Measurements from ENCODE around the gene EFHC1. TPM values are rescaled to one million over a fixed set of nuclear protein-coding genes. Genes with fewer than 3 reads are reported as not detected.
A peak's percentile ranks its signal among the peaks of the same experiment; 100 is the strongest.

Gene EFHC1
- total RNA-seq, 1 experiment from 2014 or later = 24.6 TPM

GRCh38 chr6:52514514-52514913 is 94.4 kb downstream of the EFHC1 start:
- no peak for TF ChIP-seq CTCF (IDR thresholded peaks at IDR 0.05)
- TF ChIP-seq TCF7L2 (IDR thresholded peaks at IDR 0.05; ENCODE audit: low read depth, low read length) = no peak
- TF ChIP-seq SIN3A (IDR thresholded peaks at IDR 0.05; ENCODE audit: borderline replicate concordance, insufficient read depth, low read depth, low read length) = no peak
- no peak for TF ChIP-seq POLR2AphosphoS5 (IDR thresholded peaks at IDR 0.05; ENCODE audit: low read depth, low read length)
- no peak for TF ChIP-seq REST (IDR thresholded peaks at IDR 0.05; ENCODE audit: insufficient read depth in 1 of 2, low read depth in 2 of 2, low read length in 1 of 2)
- no peak for DNase-seq (ENCODE audit: low read depth, low spot score)
- intact Hi-C loops (cut with micrococcal nuclease; ENCODE audit: unreplicated experiment) = no loop called here
- ChIA-PET CTCF (no interaction called here), POLR2A (interaction anchor here (0.6 kb wide), 1 partner anchor 91 kb away, joined by 3 read pairs; no protein-coding TSS in a partner anchor)
- Histone ChIP-seq H3K4me1 (ENCODE audit: control insufficient read depth, insufficient read depth, low read length) (peaks cover 49% of the 10 kb centered on the region), H3K36me3 (ENCODE audit: control insufficient read depth, insufficient read depth, low read length) (peaks cover 7% of the 10 kb centered on the region), H3K9me3 (ENCODE audit: control insufficient read depth, insufficient read depth, low read depth, low read length) (no peaks in the 10 kb centered on the region), H3K27ac (ENCODE audit: low read length) (peak overlapping the region; percentile 98; the same call in 1 of the 2 replicates), H3K27me3 (ENCODE audit: control insufficient read depth, insufficient read depth, low read length) (no peaks in the 10 kb centered on the region), H3K4me3 (ENCODE audit: low read depth in 2 of 2, low read length in 2 of 2) (no peak overlapping the region)
- BruUV-seq (replicated peaks) = no TSS peak
- in situ Hi-C loops (cut with HindIII; ENCODE audit: low pct_unique_long_range_greater_than_20kb, low sequenced_read_pairs) = no loop called here
- no peak for ATAC-seq

- Histone ChIP-seq H3K9me3 (ENCODE audit: control insufficient read depth, insufficient read depth, low read depth, low read length) (no peaks in the 10 kb centered on the region), H3K4me3 (ENCODE audit: low read depth in 2 of 2, low read length in 2 of 2) (no peak overlapping the region), H3K27ac (ENCODE audit: low read length) (peak overlapping the region; percentile 98), H3K36me3 (ENCODE audit: control insufficient read depth, insufficient read depth, low read length) (peaks cover 7% of the 10 kb centered on the region), H3K4me1 (ENCODE audit: control insufficient read depth, insufficient read depth, low read length) (peaks cover 49% of the 10 kb centered on the region), H3K27me3 (ENCODE audit: control insufficient read depth, insufficient read depth, low read length) (no peaks in the 10 kb centered on the region)
- DNase-seq (ENCODE audit: low read depth, low spot score) (no peak), ATAC-seq (no peak)
- CTCF ChIA-PET = no interaction called here
- intact Hi-C loops (cut with micrococcal nuclease; ENCODE audit: unreplicated experiment) (loop anchor here (5.0 kb wide), 1 partner anchor 62 kb away; the partner anchor contains the start of gene TRAM2), in situ Hi-C loops (cut with HindIII; ENCODE audit: low pct_unique_long_range_greater_than_20kb, low sequenced_read_pairs) (no loop called here)
- BruUV-seq (replicated peaks) = no TSS peak
- no peak for TF ChIP-seq SIN3A (IDR thresholded peaks at IDR 0.05; ENCODE audit: borderline replicate concordance, insufficient read depth, low read depth, low read length)
- TF ChIP-seq REST (IDR thresholded peaks at IDR 0.05; ENCODE audit: insufficient read depth in 1 of 2, low read depth in 2 of 2, low read length in 1 of 2) = no peak
- no peak for TF ChIP-seq POLR2AphosphoS5 (IDR thresholded peaks at IDR 0.05; ENCODE audit: low read depth, low read length)
- POLR2A ChIA-PET = interaction anchor here (0.6 kb wide), 1 partner anchor 48 kb away, joined by 3 read pairs; no protein-coding TSS in a partner anchor
Measured at GRCh38 chr6:52515219-52515960, 95.2 kb downstream of the EFHC1 start.

All from Panc1 (cell line).